Esophagus squamous epithelium (tissue), 5 donors: Measurements from ENCODE around the gene AUTS2. TPM values are rescaled to one million over a fixed set of nuclear protein-coding genes. Genes with fewer than 3 reads are reported as not detected.

ENCODE experiments used
- DNase-seq: peaks from one replicate; lab custom pipeline; 2025; lab: John Stamatoyannopoulos, UW
- H3K27ac ChIP-seq, 4 donors: fragments of 200-600 bp; sonication (generic); one replicate each; pipeline ENCODE4 v1.5.1; 2016 to 2019; ENCODE audit warnings: mild to moderate bottlenecking in 1 of 4
- H3K27me3 ChIP-seq, 4 donors: fragments of 200-600 bp; sonication (generic); 1 replicate in 3 of 4; 2 replicates in 1 of 4; pipeline versions ENCODE4 v1.5.1 to v1.6.0; 2017 to 2021; ENCODE audit warnings: antibody characterized with exemption in 1 of 4
- H3K36me3 ChIP-seq, 3 donors: fragments of 200-600 bp; sonication (generic); one replicate each; pipeline ENCODE4 v1.5.1; 2016 to 2019
- H3K4me1 ChIP-seq, 3 donors: fragments of 200-600 bp; sonication (generic); one replicate each; pipeline ENCODE4 v1.5.1; 2017 to 2019
- H3K4me3 ChIP-seq, 4 donors: fragments of 200-600 bp; sonication (generic); 1 replicate in 3 of 4; 2 replicates in 1 of 4; pipeline ENCODE4 v1.5.1; 2016 to 2019; ENCODE audit warnings: mild to moderate bottlenecking in 2 of 4, moderate library complexity in 1 of 4
- H3K9me3 ChIP-seq, 3 donors: fragments of 200-600 bp; sonication (generic); one replicate each; pipeline ENCODE4 v1.5.1; 2016 to 2019
- POLR2A ChIP-seq, 4 donors: fragments of 450-650 bp; IDR thresholded peaks; one replicate each; pipeline ENCODE4 v1.6.1; 2017; ENCODE audit warnings: antibody characterized with exemption in 4 of 4, mild to moderate bottlenecking in 4 of 4, moderate library complexity in 3 of 4
- WGBS, 2 donors: methylation state at CpG; one replicate each; pipeline ENCODE4 v1.1.5; 2018; 5-methylcytosine and 5-hydroxymethylcytosine counted together
- intact Hi-C: fragments of 100-400 bp; cut with DNase I; formaldehyde crosslinking; loops from one replicate; pipeline ENCODE4 v1.15.0; 2022
- total RNA-seq, 4 donors: library from RNA; depleted of rRNA; stranded (reverse); fragments of >200 nt; gene quantifications; one replicate each; pipeline ENCODE4 v1.1.0, GENCODE V29; 2016
- TF ChIP-seq, protein P1 (sequence below), 6 experiments: fragments of 450-650 bp in 4 of 6; fragments of 200-600 bp in 2 of 6; sonication (generic) in 2 of 6; IDR thresholded peaks; one replicate each; pipeline ENCODE4 v1.5.1; 2016 to 2019; ENCODE audit warnings: antibody characterized with exemption in 6 of 6, mild to moderate bottlenecking in 4 of 6, moderate library complexity in 4 of 6
- donor health status: DM: yes; HTN: yes; CAD: no.

Gene AUTS2
- total RNA-seq, 4 donors from 2014 or later: 9.5 to 36.2 (median 23.0) TPM

DNA sequence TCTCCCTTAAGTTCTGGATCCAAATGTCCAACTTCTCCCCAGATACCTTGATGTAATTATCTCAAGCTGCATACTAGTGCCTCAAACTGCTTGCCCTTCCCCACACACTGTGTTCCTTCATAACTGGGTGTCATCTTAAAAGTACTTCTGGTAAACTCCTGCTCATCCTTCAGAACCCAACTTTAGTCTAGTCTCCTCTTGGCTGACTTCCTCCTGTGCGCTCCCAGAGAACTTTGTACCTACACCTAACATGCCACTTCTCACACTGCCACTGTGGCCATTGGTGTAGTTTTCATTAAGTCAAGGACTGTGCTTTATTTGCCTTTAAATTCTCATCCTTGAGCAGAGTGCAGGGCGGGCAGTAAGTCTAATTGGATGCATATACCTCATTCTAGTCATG lies 958.5 kb downstream of the AUTS2 start:
- H3K27me3 ChIP-seq: peaks cover 0 to 46% (median 0%) of the 10 kb centered on the region in 4 donors
- TF ChIP-seq, protein P1, sequence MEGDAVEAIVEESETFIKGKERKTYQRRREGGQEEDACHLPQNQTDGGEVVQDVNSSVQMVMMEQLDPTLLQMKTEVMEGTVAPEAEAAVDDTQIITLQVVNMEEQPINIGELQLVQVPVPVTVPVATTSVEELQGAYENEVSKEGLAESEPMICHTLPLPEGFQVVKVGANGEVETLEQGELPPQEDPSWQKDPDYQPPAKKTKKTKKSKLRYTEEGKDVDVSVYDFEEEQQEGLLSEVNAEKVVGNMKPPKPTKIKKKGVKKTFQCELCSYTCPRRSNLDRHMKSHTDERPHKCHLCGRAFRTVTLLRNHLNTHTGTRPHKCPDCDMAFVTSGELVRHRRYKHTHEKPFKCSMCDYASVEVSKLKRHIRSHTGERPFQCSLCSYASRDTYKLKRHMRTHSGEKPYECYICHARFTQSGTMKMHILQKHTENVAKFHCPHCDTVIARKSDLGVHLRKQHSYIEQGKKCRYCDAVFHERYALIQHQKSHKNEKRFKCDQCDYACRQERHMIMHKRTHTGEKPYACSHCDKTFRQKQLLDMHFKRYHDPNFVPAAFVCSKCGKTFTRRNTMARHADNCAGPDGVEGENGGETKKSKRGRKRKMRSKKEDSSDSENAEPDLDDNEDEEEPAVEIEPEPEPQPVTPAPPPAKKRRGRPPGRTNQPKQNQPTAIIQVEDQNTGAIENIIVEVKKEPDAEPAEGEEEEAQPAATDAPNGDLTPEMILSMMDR (IDR thresholded peaks at IDR 0.05): no peak
- TF ChIP-seq POLR2A (IDR thresholded peaks at IDR 0.05): no peak
- H3K27ac ChIP-seq: no peak overlapping the region
- WGBS, 2 donors: 91% methylated on average over 1 to 2 of the region's 2 CpGs
- intact Hi-C loops: no loop called here
- peaks cover 0 to 9% (median 0%) of the 10 kb centered on the region in 3 donors for H3K4me1 ChIP-seq
- H3K36me3 ChIP-seq: no peaks in the 10 kb centered on the region
- no peak overlapping the region for H3K4me3 ChIP-seq
- peaks cover 0 to 8% (median 3%) of the 10 kb centered on the region in 3 donors for H3K9me3 ChIP-seq
- DNase-seq: no peak

DNA sequence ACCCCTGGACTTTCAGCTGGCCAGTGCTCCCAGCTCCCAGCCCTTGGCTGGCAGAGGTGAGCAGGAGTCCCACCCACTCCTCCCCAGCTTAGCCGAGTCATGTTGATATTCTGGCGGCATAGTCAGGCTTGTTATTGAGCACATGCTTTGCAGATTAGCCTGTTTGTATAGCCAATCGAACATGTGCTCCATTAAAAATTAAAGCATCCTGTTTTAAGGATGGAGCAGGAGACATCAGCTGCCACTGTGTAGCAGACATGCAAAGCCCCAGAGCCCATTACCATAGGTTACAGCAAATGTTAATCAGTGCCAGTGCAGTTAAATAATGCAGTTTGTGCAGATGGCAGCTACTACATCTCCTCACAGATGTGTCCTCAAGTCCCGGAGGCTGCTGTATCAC lies 959.1 kb downstream of the AUTS2 start:
- Histone ChIP-seq H3K4me1 (peaks cover 0 to 9% (median 0%) of the 10 kb centered on the region in 3 donors), H3K27me3 (peaks cover 0 to 52% (median 0%) of the 10 kb centered on the region in 4 donors), H3K27ac (no peak overlapping the region), H3K36me3 (no peaks in the 10 kb centered on the region), H3K4me3 (no peak overlapping the region), H3K9me3 (peaks cover 0 to 8% (median 3%) of the 10 kb centered on the region in 3 donors)
- TF ChIP-seq POLR2A (IDR thresholded peaks at IDR 0.05): no peak
- TF ChIP-seq, protein P1 (IDR thresholded peaks at IDR 0.05): no peak
- intact Hi-C loops: no loop called here
- DNase-seq: no peak
- WGBS, 2 donors: 53 to 79% methylated on average over 2 to 3 of the region's 4 CpGs

DNA sequence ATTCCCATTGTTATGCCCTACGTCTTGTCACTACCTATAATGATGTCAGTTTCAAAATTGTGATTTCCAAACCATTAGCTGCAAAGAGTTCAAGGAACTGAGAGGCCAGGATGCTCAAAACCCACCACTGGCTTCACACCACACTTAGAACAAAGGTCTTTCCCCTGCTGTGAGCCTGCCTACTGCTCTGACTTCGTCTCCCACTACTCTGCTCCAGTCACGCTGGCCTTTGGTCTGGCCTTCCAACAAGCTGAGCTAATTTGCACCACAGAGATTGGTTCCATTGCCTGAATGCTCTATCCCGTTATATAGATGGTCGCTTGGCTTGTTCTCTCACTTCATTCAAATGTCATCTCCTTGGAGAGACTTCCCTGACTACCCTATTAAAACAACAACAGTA lies 961.5 kb downstream of the AUTS2 start:
- no peaks in the 10 kb centered on the region for H3K4me1 ChIP-seq
- no peak overlapping the region for H3K27ac ChIP-seq
- no peak for TF ChIP-seq POLR2A (IDR thresholded peaks at IDR 0.05)
- TF ChIP-seq, protein P1 (IDR thresholded peaks at IDR 0.05): no peak
- H3K4me3 ChIP-seq: no peak overlapping the region
- 88 to 90% methylated on average over 5 of the region's 5 CpGs for WGBS, 2 donors
- no peaks in the 10 kb centered on the region for H3K36me3 ChIP-seq
- H3K27me3 ChIP-seq: peaks cover 0 to 77% (median 0%) of the 10 kb centered on the region in 4 donors
- H3K9me3 ChIP-seq: peaks cover 0 to 8% (median 3%) of the 10 kb centered on the region in 3 donors
- intact Hi-C loops: no loop called here
- DNase-seq: no peak

DNA sequence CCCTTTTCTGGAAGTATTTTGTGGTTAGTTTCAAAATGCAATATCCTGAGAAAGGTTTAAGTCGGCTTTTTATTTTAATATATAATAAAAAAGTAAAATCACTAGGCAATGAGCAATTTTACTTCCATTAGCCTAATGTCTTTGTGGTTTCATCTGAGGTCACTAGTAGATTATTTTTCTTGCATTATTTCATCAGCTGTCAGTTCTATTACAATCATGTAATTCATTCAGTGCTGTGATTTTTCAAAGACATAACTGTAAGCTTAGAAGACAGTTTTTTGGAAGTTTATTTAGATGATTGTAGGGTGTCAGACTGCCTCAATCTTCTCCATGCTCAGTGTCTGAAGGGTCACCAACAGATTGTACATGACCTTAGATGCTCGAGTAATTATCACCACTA lies 965.7 kb downstream of the AUTS2 start:
- no peak for TF ChIP-seq POLR2A (IDR thresholded peaks at IDR 0.05)
- TF ChIP-seq, protein P1 (IDR thresholded peaks at IDR 0.05): no peak
- Histone ChIP-seq H3K4me3 (no peak overlapping the region), H3K9me3 (peaks cover 0 to 3% (median under 1%) of the 10 kb centered on the region in 3 donors), H3K27ac (no peak overlapping the region), H3K4me1 (peaks cover 0 to 21% (median 0%) of the 10 kb centered on the region in 3 donors), H3K36me3 (no peaks in the 10 kb centered on the region), H3K27me3 (peaks cover 0 to 71% (median 0%) of the 10 kb centered on the region in 4 donors)
- DNase-seq: no peak
- WGBS, 2 donors: 85 to 90% methylated on average over 2 of the region's 2 CpGs
- intact Hi-C loops: no loop called here

DNA sequence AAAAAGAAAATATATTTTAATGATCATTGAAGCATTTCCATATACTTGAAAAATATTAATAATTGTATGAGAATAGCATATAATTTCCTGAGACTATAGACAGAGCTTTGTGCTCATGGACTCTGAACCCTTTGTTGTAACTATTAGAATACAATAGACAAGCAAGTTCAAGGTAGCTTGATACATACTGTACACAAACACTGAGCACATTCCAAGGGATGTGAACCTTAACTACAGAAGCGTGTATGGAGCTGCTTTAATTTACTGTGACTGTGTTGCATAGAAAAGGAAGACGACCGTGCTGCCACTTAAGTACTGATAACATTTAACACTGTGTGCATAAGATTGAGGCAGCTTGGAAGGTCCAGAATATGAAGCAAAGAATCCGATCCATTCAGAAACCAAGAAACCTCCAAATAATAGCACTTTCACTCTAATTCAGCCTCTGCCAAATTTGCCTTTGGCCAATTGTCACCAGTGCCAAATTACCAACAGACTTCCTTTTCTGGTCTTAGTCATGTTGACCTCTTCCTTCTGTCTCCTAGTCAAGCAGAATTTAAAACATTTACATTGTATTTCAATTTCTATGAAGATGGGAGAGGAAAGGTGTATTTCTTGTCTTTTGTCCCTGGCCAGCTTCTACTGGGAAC lies 967.6 kb downstream of the AUTS2 start:
- TF ChIP-seq, protein P1 (IDR thresholded peaks at IDR 0.05): no peak
- no peak for TF ChIP-seq POLR2A (IDR thresholded peaks at IDR 0.05)
- H3K27me3 ChIP-seq: peaks cover 0 to 58% (median 0%) of the 10 kb centered on the region in 4 donors
- peaks cover 0 to 24% (median 0%) of the 10 kb centered on the region in 3 donors for H3K4me1 ChIP-seq
- no peaks in the 10 kb centered on the region for H3K9me3 ChIP-seq
- H3K36me3 ChIP-seq: no peaks in the 10 kb centered on the region
- WGBS, 2 donors: 32 to 44% methylated on average over 4 of the region's 4 CpGs
- H3K4me3 ChIP-seq: no peak overlapping the region
- intact Hi-C loops: no loop called here
- no peak for DNase-seq
- H3K27ac ChIP-seq: no peak overlapping the region
